ENCODE results near the gene TNNT1.

GRCh38 chr19:55132453-55133129, 16.4 kb downstream of the TNNT1 start:
- no peak for TF ChIP-seq POLR2A (IDR thresholded peaks at IDR 0.05; ENCODE audit: low read length)
- no peak for TF ChIP-seq GATA1 (IDR thresholded peaks at IDR 0.05; ENCODE audit: low read depth, low read length)
